ENCODE measurements around the gene TFB1M.
A peak's percentile ranks its signal among the peaks of the same experiment; 100 is the strongest.
"Not testable (repeated sequence)": the region's sequence is repeated elsewhere in the genome, so short reads cannot be mapped to it uniquely, and the experiment has no call there.

TFB1M gene

DNA sequence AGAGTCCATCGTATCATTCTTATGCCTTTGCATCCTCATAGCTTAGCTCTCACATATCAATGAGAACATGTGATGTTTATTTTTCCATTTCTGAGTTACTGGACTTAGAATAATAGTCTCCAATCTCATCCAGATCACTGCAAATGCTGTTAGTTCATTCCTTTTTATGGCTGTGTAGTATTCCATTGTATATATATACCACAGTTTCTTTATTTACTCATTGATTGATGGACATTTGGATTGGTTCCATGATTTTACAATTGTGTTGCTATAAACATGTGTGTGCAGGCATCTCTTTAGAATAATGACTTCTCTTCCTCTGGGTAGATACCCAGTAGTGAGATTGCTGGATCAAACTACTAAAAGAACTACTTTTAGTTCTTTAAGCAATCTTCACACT, 21.0 kb upstream of the TFB1M start:
- H3K27me3 ChIP-seq (ENCODE audit: insufficient read depth, low read length, poor library complexity) = no peaks in the 10 kb centered on the region
- H4K8ac ChIP-seq (ENCODE audit: low read depth, low read length) = no peak overlapping the region
- no peak overlapping the region for H3K4me3 ChIP-seq (ENCODE audit: low read length)
- H4K5ac ChIP-seq (ENCODE audit: low read length) = no peak overlapping the region
- no peak overlapping the region for H3K9ac ChIP-seq (ENCODE audit: low read length)
- no peak overlapping the region for H3K18ac ChIP-seq (ENCODE audit: low read length)
- no CpG with 5 or more reads among the region's 1 CpG for WGBS (ENCODE audit: extremely low coverage, insufficient coverage, low lambda C conversion rate)
- no peak overlapping the region for H3K4me2 ChIP-seq (ENCODE audit: low read length)
- H2BK5ac ChIP-seq (ENCODE audit: low read length) = no peak overlapping the region
- no peak overlapping the region for H2BK120ac ChIP-seq (ENCODE audit: low read depth, low read length)
- no peaks in the 10 kb centered on the region for H3K36me3 ChIP-seq (ENCODE audit: control insufficient read depth, insufficient read depth, low read length)
- no peaks in the 10 kb centered on the region for H3K4me1 ChIP-seq (ENCODE audit: control insufficient read depth, low read depth, low read length)
- H3K79me1 ChIP-seq (ENCODE audit: low read length) = no peaks in the 10 kb centered on the region
- no peak overlapping the region for H2AK5ac ChIP-seq (ENCODE audit: low read length)
- no peak overlapping the region for H3K27ac ChIP-seq (ENCODE audit: low read depth, low read length)
- no peak overlapping the region for H3K56ac ChIP-seq (ENCODE audit: low read length)
- no peak overlapping the region for H3K4ac ChIP-seq (ENCODE audit: low read depth, low read length)
- no peak overlapping the region for H3K23ac ChIP-seq (ENCODE audit: low read length)
- DNase-seq = no peak
- no peak overlapping the region for H2BK15ac ChIP-seq (replicated peaks; ENCODE audit: low read depth)
- no peaks in the 10 kb centered on the region for H3K79me2 ChIP-seq (ENCODE audit: control insufficient read depth, insufficient read depth, low read length)

DNA sequence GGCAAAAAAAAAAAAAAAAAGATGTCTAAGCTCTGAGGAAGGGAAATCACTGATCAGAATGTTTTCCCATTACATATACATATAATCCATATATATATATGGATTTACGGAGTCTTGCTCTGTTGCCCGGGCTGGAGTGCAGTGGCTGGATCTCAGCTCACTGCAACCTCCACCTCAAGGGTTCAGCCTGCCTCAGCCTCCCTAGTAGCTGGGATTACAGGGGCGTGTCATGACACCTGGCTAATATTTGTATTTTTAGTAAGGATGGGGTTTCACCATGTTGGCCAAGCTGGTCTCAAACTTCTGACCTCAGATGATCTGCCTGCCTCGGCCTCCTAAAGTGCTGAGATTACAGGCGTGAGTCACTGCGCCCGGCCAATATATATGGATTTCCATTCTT, 19.8 kb upstream of the TFB1M start:
- not testable (repeated sequence) for DNase-seq
- no CpG with 5 or more reads among the region's 7 CpGs for WGBS (ENCODE audit: extremely low coverage, insufficient coverage, low lambda C conversion rate)

DNA sequence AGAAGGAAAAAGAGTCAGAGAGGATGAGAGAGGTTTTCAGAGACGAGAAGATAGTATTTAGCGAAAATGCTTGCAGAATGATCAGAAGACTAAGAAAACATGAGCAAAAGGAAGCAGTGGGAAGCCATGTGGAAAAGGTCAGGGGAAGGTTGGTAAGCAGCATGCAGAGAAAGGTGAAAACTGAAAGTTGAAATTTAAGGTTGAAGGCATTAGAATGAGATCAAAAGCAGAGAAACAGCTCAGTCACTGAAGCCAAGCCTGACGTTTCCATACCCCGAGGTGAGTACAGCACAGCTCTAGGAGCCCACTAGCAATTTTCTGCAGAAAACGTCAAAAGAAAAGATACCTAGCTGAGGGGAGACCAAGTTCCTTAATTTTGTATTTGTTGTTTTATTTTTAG, 19.1 kb upstream of the TFB1M start:
- H3K23ac ChIP-seq (ENCODE audit: low read length) = no peak overlapping the region
- no peak overlapping the region for H3K4me2 ChIP-seq (ENCODE audit: low read length)
- no peaks in the 10 kb centered on the region for H3K79me1 ChIP-seq (ENCODE audit: low read length)
- H3K27me3 ChIP-seq (ENCODE audit: insufficient read depth, low read length, poor library complexity) = no peaks in the 10 kb centered on the region
- no peak overlapping the region for H2BK5ac ChIP-seq (ENCODE audit: low read length)
- H3K9ac ChIP-seq (ENCODE audit: low read length) = no peak overlapping the region
- H4K8ac ChIP-seq (ENCODE audit: low read depth, low read length) = no peak overlapping the region
- no peak overlapping the region for H2BK15ac ChIP-seq (replicated peaks; ENCODE audit: low read depth)
- H2BK120ac ChIP-seq (ENCODE audit: low read depth, low read length) = no peak overlapping the region
- no peak for DNase-seq
- H3K4me3 ChIP-seq (ENCODE audit: low read length) = no peak overlapping the region
- WGBS (ENCODE audit: extremely low coverage, insufficient coverage, low lambda C conversion rate) = 100% methylated on average over 2 of the region's 5 CpGs
- no peak overlapping the region for H2AK5ac ChIP-seq (ENCODE audit: low read length)
- no peak overlapping the region for H3K27ac ChIP-seq (ENCODE audit: low read depth, low read length)
- no peaks in the 10 kb centered on the region for H3K4me1 ChIP-seq (ENCODE audit: control insufficient read depth, low read depth, low read length)
- H3K79me2 ChIP-seq (ENCODE audit: control insufficient read depth, insufficient read depth, low read length) = no peaks in the 10 kb centered on the region
- H4K5ac ChIP-seq (ENCODE audit: low read length) = no peak overlapping the region
- no peak overlapping the region for H3K4ac ChIP-seq (ENCODE audit: low read depth, low read length)
- H3K36me3 ChIP-seq (ENCODE audit: control insufficient read depth, insufficient read depth, low read length) = no peaks in the 10 kb centered on the region
- H3K56ac ChIP-seq (ENCODE audit: low read length) = no peak overlapping the region
- H3K18ac ChIP-seq (ENCODE audit: low read length) = no peak overlapping the region

More for the DNA sequence above, 19.8 kb upstream of the TFB1M start:
- not testable (repeated sequence) for H3K9ac ChIP-seq (ENCODE audit: low read length); H3K56ac ChIP-seq (ENCODE audit: low read length); H3K4me1 ChIP-seq (ENCODE audit: control insufficient read depth, low read depth, low read length); H2BK15ac ChIP-seq (replicated peaks; ENCODE audit: low read depth); H3K4ac ChIP-seq (ENCODE audit: low read depth, low read length); H3K23ac ChIP-seq (ENCODE audit: low read length); H3K79me2 ChIP-seq (ENCODE audit: control insufficient read depth, insufficient read depth, low read length); H3K18ac ChIP-seq (ENCODE audit: low read length); H3K36me3 ChIP-seq (ENCODE audit: control insufficient read depth, insufficient read depth, low read length); H4K5ac ChIP-seq (ENCODE audit: low read length); H3K27ac ChIP-seq (ENCODE audit: low read depth, low read length); H2BK120ac ChIP-seq (ENCODE audit: low read depth, low read length); H4K8ac ChIP-seq (ENCODE audit: low read depth, low read length); H3K4me3 ChIP-seq (ENCODE audit: low read length); H2AK5ac ChIP-seq (ENCODE audit: low read length); H2BK5ac ChIP-seq (ENCODE audit: low read length); H3K27me3 ChIP-seq (ENCODE audit: insufficient read depth, low read length, poor library complexity); H3K79me1 ChIP-seq (ENCODE audit: low read length); H3K4me2 ChIP-seq (ENCODE audit: low read length)

DNA sequence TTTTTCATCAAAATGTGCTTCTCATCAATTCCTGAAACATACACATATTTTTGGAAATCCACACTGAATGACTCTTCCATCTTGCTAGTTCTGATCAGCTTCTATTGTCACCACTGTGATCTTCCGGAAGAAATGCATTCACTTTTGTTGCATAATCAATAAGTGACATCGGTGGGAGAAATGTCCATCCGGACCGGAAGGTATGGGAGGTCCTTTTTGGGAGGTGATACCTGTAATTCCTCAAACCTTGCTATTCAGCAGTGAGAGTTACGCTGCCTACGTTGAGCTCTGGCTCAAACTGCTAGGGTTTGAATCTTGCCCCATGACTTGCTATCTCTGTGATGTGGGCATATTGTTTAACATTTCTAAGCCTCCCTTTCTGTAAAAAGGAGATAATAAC, 16.6 kb upstream of the TFB1M start:
- Histone ChIP-seq H2AK5ac (ENCODE audit: low read length) (no peak overlapping the region), H3K4me3 (ENCODE audit: low read length) (no peak overlapping the region), H3K79me2 (ENCODE audit: control insufficient read depth, insufficient read depth, low read length) (no peaks in the 10 kb centered on the region), H4K8ac (ENCODE audit: low read depth, low read length) (no peak overlapping the region), H3K4me2 (ENCODE audit: low read length) (no peak overlapping the region), H2BK120ac (ENCODE audit: low read depth, low read length) (no peak overlapping the region), H3K27ac (ENCODE audit: low read depth, low read length) (no peak overlapping the region), H4K5ac (ENCODE audit: low read length) (no peak overlapping the region), H3K4me1 (ENCODE audit: control insufficient read depth, low read depth, low read length) (peaks cover 2% of the 10 kb centered on the region), H3K27me3 (ENCODE audit: insufficient read depth, low read length, poor library complexity) (no peaks in the 10 kb centered on the region), H3K4ac (ENCODE audit: low read depth, low read length) (no peak overlapping the region), H3K9ac (ENCODE audit: low read length) (no peak overlapping the region), H3K36me3 (ENCODE audit: control insufficient read depth, insufficient read depth, low read length) (no peaks in the 10 kb centered on the region), H3K56ac (ENCODE audit: low read length) (no peak overlapping the region), H2BK5ac (ENCODE audit: low read length) (no peak overlapping the region), H3K23ac (ENCODE audit: low read length) (no peak overlapping the region), H2BK15ac (replicated peaks; ENCODE audit: low read depth) (no peak overlapping the region), H3K18ac (ENCODE audit: low read length) (no peak overlapping the region), H3K79me1 (ENCODE audit: low read length) (no peaks in the 10 kb centered on the region)
- no peak for DNase-seq
- no CpG with 5 or more reads among the region's 6 CpGs for WGBS (ENCODE audit: extremely low coverage, insufficient coverage, low lambda C conversion rate)

DNA sequence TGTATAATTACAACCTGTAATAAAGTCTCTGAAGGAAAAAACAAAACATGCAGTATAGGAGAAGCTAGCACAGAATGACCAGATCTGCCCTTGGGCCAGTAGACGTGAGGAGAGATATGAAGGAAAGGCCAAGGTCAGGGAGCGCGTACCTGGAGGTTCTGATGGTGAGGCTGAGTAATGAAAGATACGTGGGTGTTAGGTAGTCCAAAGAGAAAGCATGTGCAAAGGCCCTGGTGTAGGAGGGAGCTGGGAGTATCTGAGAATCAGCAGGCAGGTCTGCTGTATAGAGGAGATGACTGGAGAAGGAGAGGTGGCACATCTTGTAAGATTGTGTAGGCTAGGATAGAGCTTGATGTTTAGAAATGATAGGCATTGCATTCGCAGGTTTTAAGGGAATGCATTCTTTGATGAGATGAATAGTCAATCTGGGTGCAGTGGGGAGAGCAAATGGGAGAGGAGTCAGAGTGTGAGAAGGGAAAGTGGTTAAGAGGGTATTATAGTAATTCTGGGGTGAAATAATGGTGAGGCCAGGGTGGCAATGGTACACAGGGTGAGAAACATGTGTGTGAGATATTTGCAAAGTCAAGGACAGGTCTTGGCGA, 15.9 kb upstream of the TFB1M start:
- no peak overlapping the region for H2BK120ac ChIP-seq (ENCODE audit: low read depth, low read length)
- H3K56ac ChIP-seq (ENCODE audit: low read length) = no peak overlapping the region
- no peak overlapping the region for H3K9ac ChIP-seq (ENCODE audit: low read length)
- no peak overlapping the region for H4K8ac ChIP-seq (ENCODE audit: low read depth, low read length)
- peaks cover 2% of the 10 kb centered on the region for H3K4me1 ChIP-seq (ENCODE audit: control insufficient read depth, low read depth, low read length)
- no peak overlapping the region for H2AK5ac ChIP-seq (ENCODE audit: low read length)
- H3K27ac ChIP-seq (ENCODE audit: low read depth, low read length) = peak overlapping the region; percentile 7
- no peak overlapping the region for H3K18ac ChIP-seq (ENCODE audit: low read length)
- H3K23ac ChIP-seq (ENCODE audit: low read length) = no peak overlapping the region
- no peak overlapping the region for H3K4me2 ChIP-seq (ENCODE audit: low read length)
- no peaks in the 10 kb centered on the region for H3K79me1 ChIP-seq (ENCODE audit: low read length)
- no CpG with 5 or more reads among the region's 6 CpGs for WGBS (ENCODE audit: extremely low coverage, insufficient coverage, low lambda C conversion rate)
- no peak overlapping the region for H2BK15ac ChIP-seq (replicated peaks; ENCODE audit: low read depth)
- no peak for DNase-seq
- H3K4me3 ChIP-seq (ENCODE audit: low read length) = no peak overlapping the region
- no peaks in the 10 kb centered on the region for H3K27me3 ChIP-seq (ENCODE audit: insufficient read depth, low read length, poor library complexity)
- no peaks in the 10 kb centered on the region for H3K36me3 ChIP-seq (ENCODE audit: control insufficient read depth, insufficient read depth, low read length)
- H3K79me2 ChIP-seq (ENCODE audit: control insufficient read depth, insufficient read depth, low read length) = no peaks in the 10 kb centered on the region
- no peak overlapping the region for H3K4ac ChIP-seq (ENCODE audit: low read depth, low read length)
- no peak overlapping the region for H2BK5ac ChIP-seq (ENCODE audit: low read length)
- H4K5ac ChIP-seq (ENCODE audit: low read length) = no peak overlapping the region

DNA sequence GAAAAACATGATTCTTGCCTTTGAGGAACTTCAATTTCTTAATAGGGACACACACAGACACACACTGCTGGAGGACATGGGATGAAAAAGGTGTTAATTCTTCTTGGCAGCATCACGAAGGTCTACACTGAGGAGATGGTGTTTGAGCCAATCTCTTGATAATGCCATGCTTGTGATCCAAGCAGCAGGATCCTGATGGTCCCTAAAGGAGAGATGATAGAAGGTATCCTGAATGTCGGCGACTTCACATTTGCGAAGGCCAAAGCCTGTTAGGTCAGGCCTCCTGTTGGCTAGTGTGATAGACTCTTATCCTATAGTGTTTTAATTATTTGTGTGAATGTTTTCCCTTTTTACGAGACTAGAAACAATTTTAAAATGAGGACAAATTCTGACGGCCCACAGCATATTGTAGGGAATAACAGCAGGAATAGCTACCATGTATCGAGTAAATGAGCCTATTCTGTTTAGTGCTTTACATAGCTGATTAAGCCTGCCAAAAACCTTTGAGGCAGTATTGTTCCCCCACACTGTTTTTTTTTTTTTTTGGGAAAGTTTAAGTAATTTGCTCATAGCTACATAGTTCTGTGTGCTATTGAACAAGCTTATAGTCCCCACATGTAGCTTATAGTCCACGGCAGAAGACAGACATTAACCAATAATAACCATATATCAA, 15.3 kb upstream of the TFB1M start:
- Histone ChIP-seq H3K27ac (ENCODE audit: low read depth, low read length) (no peak overlapping the region), H3K23ac (ENCODE audit: low read length) (no peak overlapping the region), H3K4me2 (ENCODE audit: low read length) (no peak overlapping the region), H3K27me3 (ENCODE audit: insufficient read depth, low read length, poor library complexity) (no peaks in the 10 kb centered on the region), H3K9ac (ENCODE audit: low read length) (no peak overlapping the region), H3K4ac (ENCODE audit: low read depth, low read length) (no peak overlapping the region), H3K79me1 (ENCODE audit: low read length) (no peaks in the 10 kb centered on the region), H4K5ac (ENCODE audit: low read length) (no peak overlapping the region), H3K56ac (ENCODE audit: low read length) (no peak overlapping the region), H2BK5ac (ENCODE audit: low read length) (no peak overlapping the region), H3K4me1 (ENCODE audit: control insufficient read depth, low read depth, low read length) (peaks cover 2% of the 10 kb centered on the region), H2BK15ac (replicated peaks; ENCODE audit: low read depth) (no peak overlapping the region), H2AK5ac (ENCODE audit: low read length) (no peak overlapping the region), H3K79me2 (ENCODE audit: control insufficient read depth, insufficient read depth, low read length) (no peaks in the 10 kb centered on the region), H4K8ac (ENCODE audit: low read depth, low read length) (no peak overlapping the region), H2BK120ac (ENCODE audit: low read depth, low read length) (no peak overlapping the region), H3K36me3 (ENCODE audit: control insufficient read depth, insufficient read depth, low read length) (no peaks in the 10 kb centered on the region), H3K18ac (ENCODE audit: low read length) (no peak overlapping the region), H3K4me3 (ENCODE audit: low read length) (no peak overlapping the region)
- peak; percentile 30 for DNase-seq
- no CpG with 5 or more reads among the region's 8 CpGs for WGBS (ENCODE audit: extremely low coverage, insufficient coverage, low lambda C conversion rate)

Data from mesendoderm (in vitro differentiated cells).